Astrocyte (in vitro differentiated cells and primary cell): Measurements from ENCODE around the gene PROB1. TPM values are rescaled to one million over a fixed set of nuclear protein-coding genes. Genes with fewer than 3 reads are reported as not detected.

Experiments used
- DNase-seq: peaks from one replicate; pipeline ENCODE4 v3.0.0-alpha.2; 2010; ENCODE audit warnings: low read depth
- FAIRE-seq: peaks from 2 replicates; lab custom pipeline; 2011; peaks lifted over from hg19 to GRCh38; lab: Jason Lieb, UNC
- H2AFZ ChIP-seq: 2 replicates; pipeline ENCODE4 v1.6.0; 2012; ENCODE audit warnings: low read depth, low read length, inconsistent platforms
- H3K27ac ChIP-seq: 2 replicates; pipeline ENCODE4 v1.5.1; 2011; ENCODE audit warnings: low read depth, low read length, inconsistent platforms
- H3K27me3 ChIP-seq: 2 replicates; pipeline ENCODE4 v1.6.0; 2011; ENCODE audit warnings: low read length, inconsistent platforms; ENCODE audit not compliant: insufficient read depth
- H3K36me3 ChIP-seq: 2 replicates; pipeline ENCODE4 v1.5.1; 2011; ENCODE audit warnings: low read length, inconsistent platforms; ENCODE audit not compliant: insufficient read depth
- H3K4me1 ChIP-seq: 2 replicates; pipeline ENCODE4 v1.5.1; 2011; ENCODE audit warnings: low read length, inconsistent platforms; ENCODE audit not compliant: insufficient read depth
- H3K4me2 ChIP-seq: 2 replicates; pipeline ENCODE4 v1.6.0; 2012; ENCODE audit warnings: low read length, inconsistent platforms
- H3K4me3 ChIP-seq: 2 replicates; pipeline ENCODE4 v1.5.1; 2011; ENCODE audit warnings: low read depth, mild to moderate bottlenecking, low read length, inconsistent platforms; ENCODE audit not compliant: insufficient read depth
- H3K79me2 ChIP-seq: 2 replicates; pipeline ENCODE4 v1.6.0; 2012; ENCODE audit warnings: mild to moderate bottlenecking, low read length, inconsistent platforms; ENCODE audit not compliant: insufficient read depth
- H3K9ac ChIP-seq: 2 replicates; pipeline ENCODE4 v1.6.0; 2012; ENCODE audit warnings: mild to moderate bottlenecking, low read length, inconsistent platforms
- H3K9me3 ChIP-seq: 2 replicates; pipeline ENCODE4 v1.5.1; 2012; ENCODE audit warnings: low read depth, mild to moderate bottlenecking, low read length, inconsistent platforms; ENCODE audit not compliant: insufficient read depth
- H4K20me1 ChIP-seq: 2 replicates; pipeline ENCODE4 v1.6.0; 2012; ENCODE audit warnings: low read length, inconsistent platforms; ENCODE audit not compliant: insufficient read depth
- H3K27ac Mint-ChIP-seq: one replicate; pipeline ENCODE4 v1.8.0; 2021; ENCODE audit warnings: mild to moderate bottlenecking, mixed read lengths; ENCODE audit not compliant: unreplicated experiment
- H3K27me3 Mint-ChIP-seq: one replicate; pipeline ENCODE4 v1.8.0; 2021; ENCODE audit warnings: low read depth, mixed read lengths; ENCODE audit not compliant: unreplicated experiment
- H3K36me3 Mint-ChIP-seq: one replicate; pipeline ENCODE4 v1.8.0; 2021; ENCODE audit warnings: low read depth, mixed read lengths; ENCODE audit not compliant: unreplicated experiment
- H3K4me1 Mint-ChIP-seq: one replicate; pipeline ENCODE4 v1.8.0; 2021; ENCODE audit warnings: low read depth, mixed read lengths; ENCODE audit not compliant: unreplicated experiment
- H3K4me3 Mint-ChIP-seq: one replicate; pipeline ENCODE4 v1.8.0; 2021; ENCODE audit warnings: mild to moderate bottlenecking, moderate library complexity, mixed read lengths; ENCODE audit not compliant: unreplicated experiment
- H3K9me3 Mint-ChIP-seq: one replicate; pipeline ENCODE4 v1.8.0; 2021; ENCODE audit warnings: mild to moderate bottlenecking, mixed read lengths; ENCODE audit not compliant: unreplicated experiment
- CTCF ChIP-seq: IDR thresholded peaks from 2 replicates; pipeline ENCODE4 v1.5.1; 2011; ENCODE audit warnings: low read depth, mild to moderate bottlenecking, inconsistent platforms, low read length, moderate library complexity; ENCODE audit not compliant: insufficient read depth
- EZH2 ChIP-seq: IDR thresholded peaks from 2 replicates; pipeline ENCODE4 v1.6.1; 2012; ENCODE audit warnings: mild to moderate bottlenecking, low read length, inconsistent platforms; ENCODE audit not compliant: insufficient read depth
- total RNA-seq: library from RNA; stranded (reverse); gene quantifications from 2 replicates; pipeline ENCODE4 v1.2.1, GENCODE V29; 2021

Gene PROB1
- total RNA-seq, 1 donor from 2014 or later, result 0.59 TPM

GRCh38 chr5:139408191-139408590, 13.3 kb upstream of the PROB1 start:
- Mint-ChIP-seq H3K9me3 (no peaks in the 10 kb centered on the region), H3K4me1 (peaks cover 2% of the 10 kb centered on the region), H3K36me3 (peaks cover 9% of the 10 kb centered on the region), H3K27ac (no peak overlapping the region), H3K4me3 (no peak overlapping the region), H3K27me3 (no peaks in the 10 kb centered on the region)
- Histone ChIP-seq H3K4me3 (no peak overlapping the region), H3K4me1 (peaks cover 7% of the 10 kb centered on the region), H2AFZ (no peak overlapping the region), H3K9ac (no peak overlapping the region), H3K79me2 (no peaks in the 10 kb centered on the region), H3K27me3 (no peaks in the 10 kb centered on the region), H3K27ac (no peak overlapping the region), H3K4me2 (no peak overlapping the region), H3K36me3 (no peaks in the 10 kb centered on the region), H3K9me3 (no peaks in the 10 kb centered on the region), H4K20me1 (no peaks in the 10 kb centered on the region)
- FAIRE-seq (no peak), DNase-seq (no peak)
- no peak for TF ChIP-seq EZH2
- TF ChIP-seq CTCF, result no peak

- TF ChIP-seq EZH2 (no peak), CTCF (no peak)
- no peaks in the 10 kb centered on the region for H4K20me1 ChIP-seq
- FAIRE-seq, result no peak
- no peaks in the 10 kb centered on the region for H3K9me3 ChIP-seq
- H3K4me3 ChIP-seq, result no peak overlapping the region
- Mint-ChIP-seq H3K27ac (no peak overlapping the region), H3K9me3 (no peaks in the 10 kb centered on the region), H3K27me3 (no peaks in the 10 kb centered on the region), H3K4me3 (no peak overlapping the region), H3K36me3 (peaks cover 5% of the 10 kb centered on the region), H3K4me1 (peaks cover 2% of the 10 kb centered on the region)
- no peak overlapping the region for H3K9ac ChIP-seq
- no peaks in the 10 kb centered on the region for H3K79me2 ChIP-seq
- peaks cover 9% of the 10 kb centered on the region for H3K4me1 ChIP-seq
- H3K27me3 ChIP-seq, result no peaks in the 10 kb centered on the region
- H3K4me2 ChIP-seq, result no peak overlapping the region
- DNase-seq, result no peak
- no peak overlapping the region for H2AFZ ChIP-seq
- no peak overlapping the region for H3K27ac ChIP-seq
- no peaks in the 10 kb centered on the region for H3K36me3 ChIP-seq
These were observed 12.6 kb upstream of the PROB1 start for GRCh38 chr5:139407517-139407916.

DNA sequence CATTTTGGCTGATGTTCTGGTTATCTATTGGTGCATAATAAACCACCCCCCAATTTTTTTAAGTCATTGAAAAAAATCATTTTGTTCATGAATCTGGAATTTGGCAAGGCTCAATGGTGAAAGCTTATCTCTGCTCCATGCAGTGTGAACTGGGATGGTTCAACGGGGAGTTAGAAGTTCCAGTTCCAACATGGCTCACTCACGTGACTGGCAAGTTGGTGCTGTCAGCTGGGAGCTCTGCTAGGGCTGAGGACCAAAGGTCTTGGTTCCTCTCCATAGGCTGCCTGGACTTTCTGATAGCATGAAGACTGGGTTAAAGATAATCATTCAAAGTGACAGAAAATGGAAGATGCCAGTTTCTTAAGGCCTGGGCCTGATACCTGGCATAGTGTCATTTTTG, 12.1 kb upstream of the PROB1 start:
- Histone ChIP-seq H3K4me1 (peaks cover 9% of the 10 kb centered on the region), H2AFZ (no peak overlapping the region), H3K79me2 (no peaks in the 10 kb centered on the region), H3K9me3 (no peaks in the 10 kb centered on the region), H3K36me3 (no peaks in the 10 kb centered on the region), H3K4me2 (no peak overlapping the region), H3K4me3 (no peak overlapping the region), H3K27me3 (no peaks in the 10 kb centered on the region), H3K27ac (no peak overlapping the region), H4K20me1 (no peaks in the 10 kb centered on the region), H3K9ac (no peak overlapping the region)
- H3K36me3 Mint-ChIP-seq, result peaks cover under 1% of the 10 kb centered on the region
- no peak for TF ChIP-seq EZH2
- no peak for TF ChIP-seq CTCF
- H3K9me3 Mint-ChIP-seq, result no peaks in the 10 kb centered on the region
- no peak overlapping the region for H3K27ac Mint-ChIP-seq
- H3K27me3 Mint-ChIP-seq, result no peaks in the 10 kb centered on the region
- H3K4me1 Mint-ChIP-seq, result peaks cover 2% of the 10 kb centered on the region
- H3K4me3 Mint-ChIP-seq, result no peak overlapping the region
- DNase-seq, result no peak
- FAIRE-seq, result no peak
